GM19328 (cell line): Measurements from ENCODE around the gene HMHB1.

Source experiments
- ATAC-seq: cut with Tn5 transposase; IDR thresholded peaks from one replicate; pipeline ENCODE4 v1.9.1; 2021; ENCODE audit warnings: mild to moderate bottlenecking, moderate library complexity; ENCODE audit not compliant: unreplicated experiment

HMHB1 gene

GRCh38 chr5:143865426-143866025, 53.6 kb downstream of the HMHB1 start:
- ATAC-seq = no peak
